Epithelial cell of proximal tubule (primary cell): ENCODE data around the gene LSAMP. TPM values are rescaled to one million over a fixed set of nuclear protein-coding genes. Genes with fewer than 3 reads are reported as not detected.
"Not testable (repeated sequence)": the region's sequence is repeated elsewhere in the genome, so short reads cannot be mapped to it uniquely, and the experiment has no call there.

Experiments used
- DNase-seq: peaks from one replicate; pipeline ENCODE4 v3.0.0-alpha.2; 2011; ENCODE audit warnings: low read depth
- H3K4me3 ChIP-seq: 2 replicates; pipeline ENCODE4 v1.5.1; 2011; ENCODE audit warnings: low read depth, mild to moderate bottlenecking, low read length
- CTCF ChIP-seq: conservative IDR thresholded peaks from 2 replicates; pipeline ENCODE4 v1.5.1; 2012; ENCODE audit warnings: low read depth, mild to moderate bottlenecking, low read length
- total RNA-seq: library from RNA; depleted of rRNA; stranded (reverse); fragments of >200 nt; gene quantifications from 2 replicates; pipeline ENCODE4 v1.2.3, GENCODE V29; 2015

Gene LSAMP
- total RNA-seq, 1 donor from 2014 or later, result 5.1 TPM

- no peak for DNase-seq
- no peak for TF ChIP-seq CTCF
- H3K4me3 ChIP-seq, result no peak overlapping the region
Observed at GRCh38 chr3:116093374-116093773, 351.9 kb downstream of the LSAMP start.

GRCh38 chr3:116087426-116087825, 357.9 kb downstream of the LSAMP start:
- DNase-seq, result no peak
- no peak overlapping the region for H3K4me3 ChIP-seq
- no peak for TF ChIP-seq CTCF

- TF ChIP-seq CTCF, result no peak
- no peak overlapping the region for H3K4me3 ChIP-seq
- DNase-seq, result no peak
Observed at GRCh38 chr3:116084999-116085791, 360.1 kb downstream of the LSAMP start.

- DNase-seq, result no peak
- no peak for TF ChIP-seq CTCF
- no peak overlapping the region for H3K4me3 ChIP-seq
Observed at GRCh38 chr3:116083683-116084082, 361.6 kb downstream of the LSAMP start.

GRCh38 chr3:116078561-116078960, 366.7 kb downstream of the LSAMP start:
- no peak for TF ChIP-seq CTCF
- DNase-seq, result no peak
- no peak overlapping the region for H3K4me3 ChIP-seq

- no peak for DNase-seq
- no peak for TF ChIP-seq CTCF
- no peak overlapping the region for H3K4me3 ChIP-seq
Observed at GRCh38 chr3:116077557-116077956, 367.7 kb downstream of the LSAMP start.

- TF ChIP-seq CTCF, result no peak
- no peak for DNase-seq
- no peak overlapping the region for H3K4me3 ChIP-seq
Observed at GRCh38 chr3:116077059-116077458, 368.2 kb downstream of the LSAMP start.

- DNase-seq, H3K4me3 ChIP-seq: not testable (repeated sequence)
Observed at GRCh38 chr3:116070516-116071278, 374.6 kb downstream of the LSAMP start.
